GM19438 (cell line): ENCODE results near the gene DOK5.

Experiments
- ATAC-seq: cut with Tn5 transposase; IDR thresholded peaks from one replicate; pipeline ENCODE4 v1.9.1; 2021; ENCODE audit warnings: low read depth; ENCODE audit not compliant: unreplicated experiment

Gene DOK5

DNA sequence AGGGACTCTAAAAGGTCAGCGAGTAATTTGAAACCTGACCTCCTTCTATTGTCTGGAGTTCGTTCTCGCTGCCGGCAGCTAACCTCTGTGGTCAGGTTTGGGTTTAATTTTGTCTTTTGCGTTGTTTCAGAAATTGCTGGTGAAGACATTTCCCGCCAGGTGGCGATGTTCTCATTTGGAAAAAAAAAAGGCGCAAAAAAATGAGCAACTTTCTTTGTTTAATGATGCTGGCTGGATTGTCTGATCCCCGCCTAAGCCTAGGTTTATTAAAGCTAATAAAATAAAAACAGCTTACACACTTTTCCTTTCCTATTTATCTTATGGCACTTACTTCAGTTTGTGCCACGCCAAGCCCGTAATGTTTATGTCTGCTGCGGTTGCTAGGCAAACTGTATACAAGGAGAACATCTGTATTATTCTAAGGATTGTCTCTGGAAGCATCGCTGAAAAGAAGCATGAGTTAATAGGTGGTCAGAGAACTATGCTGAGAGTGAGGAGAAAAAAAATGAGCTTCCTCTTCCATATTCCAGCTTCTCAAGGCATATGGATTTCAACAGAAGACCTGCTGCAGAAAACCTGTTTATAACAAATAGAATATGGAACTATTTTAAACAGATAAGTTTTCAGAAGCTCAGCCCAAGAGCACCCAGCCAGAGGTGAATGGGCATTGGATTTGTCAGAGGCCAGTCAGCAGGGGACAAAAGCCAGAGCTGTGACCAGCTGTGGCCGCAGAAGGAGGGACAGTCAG is 205.7 kb downstream of the DOK5 start:
- no peak for ATAC-seq

DNA sequence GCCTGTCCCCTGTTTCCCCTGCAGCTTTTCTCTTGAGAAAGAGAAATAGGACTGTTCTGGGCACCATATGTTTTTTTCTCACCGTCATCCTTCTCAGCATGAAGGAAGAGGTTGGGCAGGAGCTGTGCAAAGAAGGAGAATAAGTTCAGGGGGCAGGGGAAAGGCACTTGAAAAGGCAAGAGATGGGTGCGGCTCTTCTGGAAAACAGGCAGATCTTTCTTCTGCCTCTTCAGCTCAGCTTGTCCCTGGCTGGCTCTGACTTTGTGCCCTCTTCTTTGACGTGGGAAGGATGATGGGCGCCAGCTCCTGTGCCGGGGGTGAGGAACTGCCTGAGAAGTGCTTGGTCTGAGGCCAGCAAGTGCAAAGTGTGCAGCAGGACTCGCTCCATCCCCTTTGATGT is 206.5 kb downstream of the DOK5 start:
- ATAC-seq, result no peak

- no peak for ATAC-seq
Measured at GRCh38 chr20:54688476-54688875, 213.1 kb downstream of the DOK5 start.

GRCh38 chr20:54690323-54690722 is 214.9 kb downstream of the DOK5 start:
- ATAC-seq, result no peak

DNA sequence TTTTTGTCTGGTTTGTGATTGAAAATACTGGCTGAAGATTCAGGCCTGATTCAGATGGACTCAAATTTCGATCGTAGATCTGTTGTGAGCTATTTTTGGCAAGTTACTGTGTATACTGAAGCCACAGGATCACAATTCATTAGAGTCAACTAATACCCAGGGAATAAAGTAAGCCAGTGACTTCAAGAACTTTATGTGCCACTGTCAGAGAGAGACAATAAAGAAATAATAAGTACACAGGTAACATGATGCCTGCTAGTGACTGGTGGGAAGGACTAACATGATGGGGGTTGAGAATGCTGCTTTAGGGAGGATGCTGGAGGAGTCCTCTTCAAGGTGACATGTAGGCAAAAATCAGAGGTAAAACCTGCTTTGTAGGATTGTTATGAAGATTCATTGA is 215.9 kb downstream of the DOK5 start:
- ATAC-seq, result no peak

DNA sequence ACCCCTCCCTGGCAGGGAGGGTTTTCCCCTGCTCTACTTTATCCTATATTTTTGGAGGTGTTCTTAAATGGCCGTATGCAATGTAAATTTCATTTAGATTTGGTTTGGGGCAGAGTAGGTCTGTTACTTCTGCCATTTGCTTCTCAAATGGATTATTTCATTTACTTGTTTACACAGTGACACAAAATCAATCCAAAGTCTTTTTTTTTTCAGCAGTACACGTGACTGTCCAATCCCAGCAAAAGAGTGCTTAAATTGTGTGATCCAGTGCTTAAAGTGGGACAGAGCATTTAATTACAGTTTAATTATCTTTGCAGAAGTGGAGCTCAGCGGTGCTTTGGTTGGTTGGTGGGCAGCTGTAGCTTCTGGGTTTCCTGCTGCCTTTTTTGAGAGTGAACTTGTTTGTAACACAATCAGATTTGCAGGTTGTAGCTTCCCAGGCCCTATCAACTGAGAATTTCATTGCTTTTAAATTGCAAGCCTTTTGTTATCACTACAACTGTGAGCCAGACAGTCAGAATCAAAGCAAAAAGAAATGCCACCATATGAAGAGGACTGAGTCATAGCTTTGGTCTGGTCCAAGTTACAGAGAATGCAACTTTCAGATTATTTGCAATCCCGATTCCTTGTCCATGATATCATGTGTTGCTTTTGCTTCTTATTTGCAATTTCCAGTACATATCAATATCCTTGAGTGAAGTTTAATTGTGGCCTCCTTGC is 216.9 kb downstream of the DOK5 start:
- ATAC-seq, result no peak

DNA sequence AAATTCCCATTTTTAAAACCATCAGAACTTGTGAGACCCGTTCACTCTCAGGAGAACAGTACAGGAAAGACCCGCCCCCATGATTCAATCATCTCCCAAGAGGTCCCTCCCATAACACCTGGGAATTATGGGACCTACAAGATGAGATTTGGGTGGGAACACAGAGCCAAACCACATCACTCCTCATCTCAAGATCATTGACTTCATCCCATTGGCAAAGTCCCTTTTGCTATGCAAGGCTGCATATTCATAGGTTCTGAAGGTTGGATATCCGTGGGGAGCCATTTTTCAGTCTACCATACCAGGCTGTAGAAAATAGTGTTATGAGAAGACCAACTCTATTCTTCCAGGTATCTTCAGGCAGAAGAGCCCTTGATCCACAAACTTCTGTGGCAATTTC is 219.1 kb downstream of the DOK5 start:
- no peak for ATAC-seq

GRCh38 chr20:54698373-54698772 is 223.0 kb downstream of the DOK5 start:
- no peak for ATAC-seq
